ENCODE results near the gene WASL. TPM values are rescaled to one million over a fixed set of nuclear protein-coding genes. Genes with fewer than 3 reads are reported as not detected.
A peak's percentile ranks its signal among the peaks of the same experiment; 100 is the strongest.

WASL gene
- total RNA-seq, 1 experiment from 2014 or later, result 32.1 TPM

GRCh38 chr7:123712619-123713018, 36.2 kb downstream of the WASL start:
- Histone ChIP-seq H3K9me3 (ENCODE audit: low read depth, low read length, poor library complexity, severe bottlenecking) (no peaks in the 10 kb centered on the region), H3K4me3 (ENCODE audit: low read depth, low read length, poor library complexity, severe bottlenecking) (no peak overlapping the region), H3K36me3 (ENCODE audit: insufficient read depth, low read length, poor library complexity, severe bottlenecking) (peaks cover 12% of the 10 kb centered on the region), H3K27ac (ENCODE audit: low read depth, low read length, poor library complexity, severe bottlenecking) (no peak overlapping the region), H3K27me3 (replicated peaks; ENCODE audit: insufficient read depth, low read depth, low read length, poor library complexity) (no peaks in the 10 kb centered on the region), H3K4me1 (ENCODE audit: insufficient read depth, low read length, poor library complexity, severe bottlenecking) (peaks cover 36% of the 10 kb centered on the region)
- CTCF ChIA-PET, result no interaction called here
- intact Hi-C loops (cut with micrococcal nuclease; ENCODE audit: unreplicated experiment), result no loop called here
- POLR2A ChIA-PET (ENCODE audit: low non-redundant PET), result no interaction called here
- BruUV-seq (replicated peaks), result no TSS peak
- TF ChIP-seq EZH2 (IDR thresholded peaks at IDR 0.05; ENCODE audit: borderline replicate concordance, low read depth, low read length, poor library complexity, severe bottlenecking) (no peak), CTCF (conservative IDR thresholded peaks at IDR 0.05; ENCODE audit: low read depth, low read length) (no peak)
- no peak for DNase-seq (ENCODE audit: low spot score)

- H3K27ac ChIP-seq (ENCODE audit: low read depth, low read length, poor library complexity, severe bottlenecking), result no peak overlapping the region
- H3K4me1 ChIP-seq (ENCODE audit: insufficient read depth, low read length, poor library complexity, severe bottlenecking), result peaks cover 36% of the 10 kb centered on the region
- no peak for TF ChIP-seq CTCF (conservative IDR thresholded peaks at IDR 0.05; ENCODE audit: low read depth, low read length)
- no peak for TF ChIP-seq EZH2 (IDR thresholded peaks at IDR 0.05; ENCODE audit: borderline replicate concordance, low read depth, low read length, poor library complexity, severe bottlenecking)
- peak; percentile 15 for DNase-seq (ENCODE audit: low spot score)
- H3K9me3 ChIP-seq (ENCODE audit: low read depth, low read length, poor library complexity, severe bottlenecking), result no peaks in the 10 kb centered on the region
- POLR2A ChIA-PET (ENCODE audit: low non-redundant PET), result no interaction called here
- H3K27me3 ChIP-seq (replicated peaks; ENCODE audit: insufficient read depth, low read depth, low read length, poor library complexity), result no peaks in the 10 kb centered on the region
- BruUV-seq (replicated peaks), result no TSS peak
- intact Hi-C loops (cut with micrococcal nuclease; ENCODE audit: unreplicated experiment), result no loop called here
- peaks cover 20% of the 10 kb centered on the region for H3K36me3 ChIP-seq (ENCODE audit: insufficient read depth, low read length, poor library complexity, severe bottlenecking)
- H3K4me3 ChIP-seq (ENCODE audit: low read depth, low read length, poor library complexity, severe bottlenecking), result no peak overlapping the region
- CTCF ChIA-PET, result no interaction called here
These were observed 36.9 kb downstream of the WASL start for GRCh38 chr7:123711832-123712293.

- H3K36me3 ChIP-seq (ENCODE audit: insufficient read depth, low read length, poor library complexity, severe bottlenecking), result peaks cover 29% of the 10 kb centered on the region
- no TSS peak for BruUV-seq (replicated peaks)
- ChIA-PET CTCF (no interaction called here), POLR2A (ENCODE audit: low non-redundant PET) (no interaction called here)
- peak overlapping the region; percentile 63 for H3K27ac ChIP-seq (ENCODE audit: low read depth, low read length, poor library complexity, severe bottlenecking)
- no peak for DNase-seq (ENCODE audit: low spot score)
- H3K9me3 ChIP-seq (ENCODE audit: low read depth, low read length, poor library complexity, severe bottlenecking), result no peaks in the 10 kb centered on the region
- intact Hi-C loops (cut with micrococcal nuclease; ENCODE audit: unreplicated experiment), result no loop called here
- peaks cover 36% of the 10 kb centered on the region for H3K4me1 ChIP-seq (ENCODE audit: insufficient read depth, low read length, poor library complexity, severe bottlenecking)
- no peaks in the 10 kb centered on the region for H3K27me3 ChIP-seq (replicated peaks; ENCODE audit: insufficient read depth, low read depth, low read length, poor library complexity)
- no peak for TF ChIP-seq EZH2 (IDR thresholded peaks at IDR 0.05; ENCODE audit: borderline replicate concordance, low read depth, low read length, poor library complexity, severe bottlenecking)
- peak overlapping the region; percentile 11 for H3K4me3 ChIP-seq (ENCODE audit: low read depth, low read length, poor library complexity, severe bottlenecking)
These were observed 38.1 kb downstream of the WASL start for GRCh38 chr7:123710683-123711082.

GRCh38 chr7:123709525-123709924, 39.3 kb downstream of the WASL start:
- TF ChIP-seq EZH2 (IDR thresholded peaks at IDR 0.05; ENCODE audit: borderline replicate concordance, low read depth, low read length, poor library complexity, severe bottlenecking), result no peak
- no peak for TF ChIP-seq CTCF (conservative IDR thresholded peaks at IDR 0.05; ENCODE audit: low read depth, low read length)
- intact Hi-C loops (cut with micrococcal nuclease; ENCODE audit: unreplicated experiment), result loop anchor here (10.0 kb wide), 1 partner anchor 215 kb away; no protein-coding TSS in a partner anchor
- Histone ChIP-seq H3K27me3 (replicated peaks; ENCODE audit: insufficient read depth, low read depth, low read length, poor library complexity) (no peaks in the 10 kb centered on the region), H3K36me3 (ENCODE audit: insufficient read depth, low read length, poor library complexity, severe bottlenecking) (peaks cover 35% of the 10 kb centered on the region), H3K9me3 (ENCODE audit: low read depth, low read length, poor library complexity, severe bottlenecking) (no peaks in the 10 kb centered on the region), H3K4me1 (ENCODE audit: insufficient read depth, low read length, poor library complexity, severe bottlenecking) (peaks cover 36% of the 10 kb centered on the region), H3K27ac (ENCODE audit: low read depth, low read length, poor library complexity, severe bottlenecking) (peak overlapping the region; percentile 32), H3K4me3 (ENCODE audit: low read depth, low read length, poor library complexity, severe bottlenecking) (no peak overlapping the region)
- BruUV-seq (replicated peaks), result no TSS peak
- ChIA-PET CTCF (no interaction called here), POLR2A (ENCODE audit: low non-redundant PET) (no interaction called here)
- DNase-seq (ENCODE audit: low spot score), result peak; percentile 23

Measured in A673 (cell line).